Testis (tissue), 2 donors: ENCODE data around the gene GP2.

Experiments used
- POLR2A ChIP-seq: fragments of 450-650 bp; IDR thresholded peaks from one replicate; pipeline ENCODE4 v1.6.1; 2017; ENCODE audit warnings: antibody characterized with exemption, mild to moderate bottlenecking, moderate library complexity
- TF ChIP-seq, protein P1 (sequence below), 3 experiments: fragments of 450-650 bp in 2 of 3; fragments of 200-600 bp in 1 of 3; sonication (generic) in 1 of 3; IDR thresholded peaks; one replicate each; pipeline ENCODE4 v1.5.1; 2016 to 2019; ENCODE audit warnings: antibody characterized with exemption in 3 of 3, mild to moderate bottlenecking in 2 of 3, moderate library complexity in 1 of 3

- TF ChIP-seq POLR2A: no peak
- TF ChIP-seq, protein P1, sequence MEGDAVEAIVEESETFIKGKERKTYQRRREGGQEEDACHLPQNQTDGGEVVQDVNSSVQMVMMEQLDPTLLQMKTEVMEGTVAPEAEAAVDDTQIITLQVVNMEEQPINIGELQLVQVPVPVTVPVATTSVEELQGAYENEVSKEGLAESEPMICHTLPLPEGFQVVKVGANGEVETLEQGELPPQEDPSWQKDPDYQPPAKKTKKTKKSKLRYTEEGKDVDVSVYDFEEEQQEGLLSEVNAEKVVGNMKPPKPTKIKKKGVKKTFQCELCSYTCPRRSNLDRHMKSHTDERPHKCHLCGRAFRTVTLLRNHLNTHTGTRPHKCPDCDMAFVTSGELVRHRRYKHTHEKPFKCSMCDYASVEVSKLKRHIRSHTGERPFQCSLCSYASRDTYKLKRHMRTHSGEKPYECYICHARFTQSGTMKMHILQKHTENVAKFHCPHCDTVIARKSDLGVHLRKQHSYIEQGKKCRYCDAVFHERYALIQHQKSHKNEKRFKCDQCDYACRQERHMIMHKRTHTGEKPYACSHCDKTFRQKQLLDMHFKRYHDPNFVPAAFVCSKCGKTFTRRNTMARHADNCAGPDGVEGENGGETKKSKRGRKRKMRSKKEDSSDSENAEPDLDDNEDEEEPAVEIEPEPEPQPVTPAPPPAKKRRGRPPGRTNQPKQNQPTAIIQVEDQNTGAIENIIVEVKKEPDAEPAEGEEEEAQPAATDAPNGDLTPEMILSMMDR (IDR thresholded peaks at IDR 0.05): no peak
Measured at GRCh38 chr16:20320592-20320991, 6.7 kb downstream of the GP2 start.
